Stomach (tissue), 9 donors: ENCODE measurements around the gene INPP5J. TPM values are rescaled to one million over a fixed set of nuclear protein-coding genes. Genes with fewer than 3 reads are reported as not detected.

Experiments
- DNase-seq, 2 donors: peaks; one replicate each; pipeline versions ENCODE4 v3.0.0 to v3.0.0-alpha.2; 2013 to 2019
- H3K27ac ChIP-seq, 5 donors: fragments of 200-600 bp in 4 of 5; sonication (generic) in 4 of 5; one replicate each; pipeline ENCODE4 v1.5.1; 2013 to 2019; ENCODE audit warnings: mild to moderate bottlenecking in 1 of 5, moderate library complexity in 1 of 5
- H3K27me3 ChIP-seq, 3 donors: fragments of 200-600 bp; sonication (generic); one replicate each; pipeline ENCODE4 v1.5.1; 2017 to 2019; ENCODE audit warnings: mixed run types in 1 of 3
- H3K36me3 ChIP-seq, 4 donors: fragments of 200-600 bp; sonication (generic); 1 replicate in 3 of 4; 2 replicates in 1 of 4; pipeline ENCODE4 v1.5.1; 2016 to 2019
- H3K4me1 ChIP-seq, 4 donors: fragments of 200-600 bp; sonication (generic); one replicate each; pipeline ENCODE4 v1.5.1; 2016 to 2019
- H3K4me3 ChIP-seq, 4 donors: fragments of 200-600 bp; sonication (generic) in 3 of 4; one replicate each; pipeline ENCODE4 v1.5.1; 2016 to 2019; ENCODE audit warnings: mild to moderate bottlenecking in 1 of 4
- H3K9me3 ChIP-seq, 4 donors: fragments of 200-600 bp; sonication (generic); one replicate each; pipeline ENCODE4 v1.5.1; 2016 to 2019
- EP300 ChIP-seq: sonication (generic); formaldehyde crosslinking; IDR thresholded peaks from one replicate; pipeline ENCODE4 v1.6.1; 2017; ENCODE audit warnings: antibody characterized with exemption
- POLR2A ChIP-seq, 4 donors: fragments of 450-650 bp; IDR thresholded peaks; one replicate each; pipeline ENCODE4 v1.6.1; 2016; ENCODE audit warnings: antibody characterized with exemption in 4 of 4, control low read depth in 2 of 4, mild to moderate bottlenecking in 1 of 4, moderate library complexity in 1 of 4
- POLR2AphosphoS5 ChIP-seq, 3 donors: sonication (generic); formaldehyde crosslinking; IDR thresholded peaks; one replicate each; pipeline ENCODE4 v1.6.1; 2016; ENCODE audit warnings: antibody characterized with exemption in 3 of 3
- WGBS, 5 donors: extraction: QIAGEN DNeasy Blood & Tissue Kit in 3 of 5; methylation state at CpG; one replicate each; pipeline versions ENCODE4 v1.1.5 to v1.1.7; 2013 to 2018; 5-methylcytosine and 5-hydroxymethylcytosine counted together
- intact Hi-C: fragments of 100-400 bp; cut with DNase I; formaldehyde crosslinking; loops from one replicate; pipeline ENCODE4 v1.15.1; 2023; ENCODE audit warnings: low total_unique reads
- polyA plus RNA-seq, 3 donors: library from polyadenylated mRNA; stranded (reverse); fragments of 200-250 nt; gene quantifications; one replicate each; pipeline ENCODE4 v1.2.3, GENCODE V29; 2013
- total RNA-seq, 5 donors: library from RNA; depleted of rRNA; stranded (reverse); fragments of >200 nt; gene quantifications; one replicate each; pipeline versions ENCODE4 v1.1.0 to v1.2.3, GENCODE V29; 2014 to 2016
- TF ChIP-seq, protein P1 (sequence below), 7 experiments: fragments of 450-650 bp in 4 of 7; fragments of 200-600 bp in 3 of 7; sonication (generic) in 3 of 7; IDR thresholded peaks; one replicate each; pipeline ENCODE4 v1.5.1; 2016 to 2019; ENCODE audit warnings: antibody characterized with exemption in 7 of 7, control low read depth in 2 of 7, mild to moderate bottlenecking in 1 of 7
- donor health status: healthy with polysubstance abuse.
- donor health status: Bipolar disorder and iron deficiency.
- donor health status: healthy.

The INPP5J gene
- total and polyA plus RNA-seq, 8 donors = 1.8 to 34.4 (median 9.3) TPM

GRCh38 chr22:31100762-31101525 lies 21.8 kb upstream of the INPP5J start:
- Histone ChIP-seq H3K27ac (peak overlapping the region in 4 of 5 donors; percentile 92 to 98 (median 96)), H3K4me1 (peaks cover 42 to 96% (median 69%) of the 10 kb centered on the region in 4 donors), H3K36me3 (peaks cover 63 to 90% (median 80%) of the 10 kb centered on the region in 4 donors), H3K27me3 (no peaks in the 10 kb centered on the region), H3K9me3 (no peaks in the 10 kb centered on the region), H3K4me3 (no peak overlapping the region)
- TF ChIP-seq, protein P1, sequence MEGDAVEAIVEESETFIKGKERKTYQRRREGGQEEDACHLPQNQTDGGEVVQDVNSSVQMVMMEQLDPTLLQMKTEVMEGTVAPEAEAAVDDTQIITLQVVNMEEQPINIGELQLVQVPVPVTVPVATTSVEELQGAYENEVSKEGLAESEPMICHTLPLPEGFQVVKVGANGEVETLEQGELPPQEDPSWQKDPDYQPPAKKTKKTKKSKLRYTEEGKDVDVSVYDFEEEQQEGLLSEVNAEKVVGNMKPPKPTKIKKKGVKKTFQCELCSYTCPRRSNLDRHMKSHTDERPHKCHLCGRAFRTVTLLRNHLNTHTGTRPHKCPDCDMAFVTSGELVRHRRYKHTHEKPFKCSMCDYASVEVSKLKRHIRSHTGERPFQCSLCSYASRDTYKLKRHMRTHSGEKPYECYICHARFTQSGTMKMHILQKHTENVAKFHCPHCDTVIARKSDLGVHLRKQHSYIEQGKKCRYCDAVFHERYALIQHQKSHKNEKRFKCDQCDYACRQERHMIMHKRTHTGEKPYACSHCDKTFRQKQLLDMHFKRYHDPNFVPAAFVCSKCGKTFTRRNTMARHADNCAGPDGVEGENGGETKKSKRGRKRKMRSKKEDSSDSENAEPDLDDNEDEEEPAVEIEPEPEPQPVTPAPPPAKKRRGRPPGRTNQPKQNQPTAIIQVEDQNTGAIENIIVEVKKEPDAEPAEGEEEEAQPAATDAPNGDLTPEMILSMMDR (IDR thresholded peaks at IDR 0.05) = no peak
- TF ChIP-seq POLR2A (IDR thresholded peaks at IDR 0.05) (no peak), POLR2AphosphoS5 (IDR thresholded peaks at IDR 0.05) (no peak), EP300 (no peak)
- WGBS, 5 donors = 94 to 96% (median 95%) methylated on average over 13 to 18 of the region's 18 CpGs
- DNase-seq = no peak
- intact Hi-C loops = no loop called here

- H3K4me3 ChIP-seq = no peak overlapping the region
- H3K27ac ChIP-seq = peak overlapping the region; percentile 59 to 98 (median 96)
- intact Hi-C loops = no loop called here
- 67 to 75% (median 70%) methylated on average over 8 of the region's 8 CpGs for WGBS, 5 donors
- peaks cover 48 to 74% (median 64%) of the 10 kb centered on the region in 4 donors for H3K36me3 ChIP-seq
- H3K27me3 ChIP-seq = no peaks in the 10 kb centered on the region
- TF ChIP-seq, protein P1 (IDR thresholded peaks at IDR 0.05) = no peak
- TF ChIP-seq POLR2A (IDR thresholded peaks at IDR 0.05) (no peak), EP300 (peak; percentile 76), POLR2AphosphoS5 (IDR thresholded peaks at IDR 0.05) (peak; percentile 65 to 87 (median 82))
- DNase-seq = peak; percentile 69 to 75
- H3K4me1 ChIP-seq = peaks cover 41 to 92% (median 73%) of the 10 kb centered on the region in 4 donors
- H3K9me3 ChIP-seq = no peaks in the 10 kb centered on the region
These were observed 20.2 kb upstream of the INPP5J start for GRCh38 chr22:31102441-31103081.

DNA sequence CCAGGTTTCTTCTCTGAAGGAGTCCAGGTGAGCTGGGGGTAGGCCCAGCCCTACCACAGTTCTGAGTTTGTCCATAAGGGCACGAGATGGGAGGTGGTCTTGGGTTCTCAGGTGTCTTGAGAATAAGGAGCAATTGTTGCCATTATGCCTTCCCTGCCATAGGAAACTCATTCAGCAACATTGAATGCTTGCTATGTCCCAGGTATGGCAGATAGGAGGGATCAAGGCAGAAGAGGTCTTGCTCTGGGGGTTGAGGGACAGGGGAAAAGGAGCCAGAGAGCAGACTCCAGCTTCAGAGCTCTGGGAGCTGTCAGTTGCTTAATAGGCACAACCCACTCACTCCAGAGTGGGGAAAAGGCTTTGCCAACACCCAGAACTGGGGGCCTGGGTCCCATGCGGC lies 19.7 kb upstream of the INPP5J start:
- TF ChIP-seq POLR2AphosphoS5 (IDR thresholded peaks at IDR 0.05) = no peak
- TF ChIP-seq, protein P1 (IDR thresholded peaks at IDR 0.05) = no peak
- TF ChIP-seq EP300 = no peak
- no peak for TF ChIP-seq POLR2A (IDR thresholded peaks at IDR 0.05)
- Histone ChIP-seq H3K4me3 (no peak overlapping the region), H3K27me3 (no peaks in the 10 kb centered on the region), H3K27ac (peak overlapping the region; percentile 59 to 98 (median 96)), H3K4me1 (peaks cover 35 to 91% (median 73%) of the 10 kb centered on the region in 4 donors), H3K9me3 (no peaks in the 10 kb centered on the region), H3K36me3 (peaks cover 42 to 68% (median 58%) of the 10 kb centered on the region in 4 donors)
- intact Hi-C loops = no loop called here
- DNase-seq = peak in 1 of 2 donors; percentile 9
- 75 to 84% (median 78%) methylated on average over 2 of the region's 2 CpGs for WGBS, 5 donors

GRCh38 chr22:31103899-31104694 lies 18.7 kb upstream of the INPP5J start:
- Histone ChIP-seq H3K36me3 (peaks cover 33 to 58% (median 49%) of the 10 kb centered on the region in 4 donors), H3K4me3 (peak overlapping the region; percentile 58 to 87 (median 68)), H3K4me1 (peaks cover 25 to 88% (median 66%) of the 10 kb centered on the region in 4 donors), H3K27ac (peak overlapping the region; percentile 8 to 98 (median 96)), H3K9me3 (no peaks in the 10 kb centered on the region), H3K27me3 (no peaks in the 10 kb centered on the region)
- 74 to 84% (median 75%) methylated on average over 32 to 33 of the region's 33 CpGs for WGBS, 5 donors
- intact Hi-C loops = no loop called here
- TF ChIP-seq EP300 (no peak), POLR2AphosphoS5 (IDR thresholded peaks at IDR 0.05) (peak; percentile 48 to 70 (median 70))
- peak in 1 of 2 donors; percentile 63 for DNase-seq
